ENCODE measurements around the gene PATJ.

Gene PATJ

GRCh38 chr1:62054188-62054587 lies 311.9 kb downstream of the PATJ start:
- Histone ChIP-seq H3K79me2 (no peaks in the 10 kb centered on the region), H3K4me1 (peaks cover 4% of the 10 kb centered on the region), H2AFZ (no peak overlapping the region), H3K9ac (no peak overlapping the region), H3K27ac (no peak overlapping the region), H3K4me3 (ENCODE audit: low read depth, low read length) (no peak overlapping the region), H3K36me3 (ENCODE audit: control insufficient read depth, insufficient read depth, low read length) (no peaks in the 10 kb centered on the region), H3K4me2 (ENCODE audit: low read length) (no peak overlapping the region), H3K27me3 (ENCODE audit: control insufficient read depth, insufficient read depth, low read length) (no peaks in the 10 kb centered on the region), H3K9me3 (ENCODE audit: control insufficient read depth, low read length) (no peaks in the 10 kb centered on the region)
- TF ChIP-seq CTCF (IDR thresholded peaks at IDR 0.05) = no peak

GRCh38 chr1:62057230-62057629 lies 314.9 kb downstream of the PATJ start:
- Histone ChIP-seq H3K4me1 (peaks cover 4% of the 10 kb centered on the region), H3K27me3 (ENCODE audit: control insufficient read depth, insufficient read depth, low read length) (no peaks in the 10 kb centered on the region), H3K79me2 (no peaks in the 10 kb centered on the region), H3K9ac (no peak overlapping the region), H3K4me2 (ENCODE audit: low read length) (peak overlapping the region; percentile 70), H3K27ac (no peak overlapping the region), H2AFZ (no peak overlapping the region), H3K4me3 (ENCODE audit: low read depth, low read length) (no peak overlapping the region), H3K36me3 (ENCODE audit: control insufficient read depth, insufficient read depth, low read length) (no peaks in the 10 kb centered on the region), H3K9me3 (ENCODE audit: control insufficient read depth, low read length) (no peaks in the 10 kb centered on the region)
- TF ChIP-seq CTCF (IDR thresholded peaks at IDR 0.05) = no peak

DNA sequence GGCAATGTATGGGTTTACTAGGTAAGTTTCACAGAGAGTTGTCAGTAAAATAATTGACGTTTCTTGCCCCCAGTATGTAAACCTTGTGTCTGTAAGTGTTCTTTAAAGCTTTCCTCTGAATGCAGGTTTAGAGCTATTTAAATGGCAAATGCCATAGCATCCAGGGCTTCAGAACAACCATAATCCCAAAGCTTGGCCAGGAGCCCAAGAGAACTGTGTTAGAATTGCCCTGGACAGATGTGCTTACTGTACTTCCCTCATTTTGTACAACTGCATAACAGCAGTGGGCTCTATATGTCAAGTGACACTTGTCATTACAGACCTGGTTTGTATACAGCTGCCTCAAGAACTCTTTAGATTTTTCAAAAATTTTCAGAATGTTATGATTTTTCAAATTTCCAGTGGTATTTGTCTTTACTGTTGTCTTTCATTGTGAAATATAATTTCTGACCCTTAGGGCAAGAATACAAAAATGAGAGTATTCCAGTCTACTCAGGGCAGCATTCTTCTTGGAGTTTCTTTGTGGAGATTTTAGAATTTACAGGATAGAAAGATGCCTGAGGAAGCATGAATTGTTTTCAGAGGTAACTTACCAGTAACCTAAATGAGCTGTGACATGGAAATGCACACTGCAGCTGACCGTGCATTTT lies 315.5 kb downstream of the PATJ start:
- Histone ChIP-seq H3K4me2 (ENCODE audit: low read length) (peak overlapping the region; percentile 70), H3K9ac (no peak overlapping the region), H3K79me2 (no peaks in the 10 kb centered on the region), H3K4me1 (peaks cover 4% of the 10 kb centered on the region), H3K9me3 (ENCODE audit: control insufficient read depth, low read length) (no peaks in the 10 kb centered on the region), H3K4me3 (ENCODE audit: low read depth, low read length) (peak overlapping the region; percentile 6), H3K36me3 (ENCODE audit: control insufficient read depth, insufficient read depth, low read length) (no peaks in the 10 kb centered on the region), H3K27ac (no peak overlapping the region), H2AFZ (no peak overlapping the region), H3K27me3 (ENCODE audit: control insufficient read depth, insufficient read depth, low read length) (no peaks in the 10 kb centered on the region)
- TF ChIP-seq CTCF (IDR thresholded peaks at IDR 0.05) = no peak

GRCh38 chr1:62058956-62059355 lies 316.7 kb downstream of the PATJ start:
- no peak for TF ChIP-seq CTCF (IDR thresholded peaks at IDR 0.05)
- Histone ChIP-seq H3K4me1 (peaks cover 4% of the 10 kb centered on the region), H3K9ac (no peak overlapping the region), H3K27ac (no peak overlapping the region), H3K36me3 (ENCODE audit: control insufficient read depth, insufficient read depth, low read length) (no peaks in the 10 kb centered on the region), H3K79me2 (no peaks in the 10 kb centered on the region), H3K4me3 (ENCODE audit: low read depth, low read length) (no peak overlapping the region), H2AFZ (no peak overlapping the region), H3K9me3 (ENCODE audit: control insufficient read depth, low read length) (no peaks in the 10 kb centered on the region), H3K4me2 (ENCODE audit: low read length) (peak overlapping the region; percentile 70), H3K27me3 (ENCODE audit: control insufficient read depth, insufficient read depth, low read length) (no peaks in the 10 kb centered on the region)

DNA sequence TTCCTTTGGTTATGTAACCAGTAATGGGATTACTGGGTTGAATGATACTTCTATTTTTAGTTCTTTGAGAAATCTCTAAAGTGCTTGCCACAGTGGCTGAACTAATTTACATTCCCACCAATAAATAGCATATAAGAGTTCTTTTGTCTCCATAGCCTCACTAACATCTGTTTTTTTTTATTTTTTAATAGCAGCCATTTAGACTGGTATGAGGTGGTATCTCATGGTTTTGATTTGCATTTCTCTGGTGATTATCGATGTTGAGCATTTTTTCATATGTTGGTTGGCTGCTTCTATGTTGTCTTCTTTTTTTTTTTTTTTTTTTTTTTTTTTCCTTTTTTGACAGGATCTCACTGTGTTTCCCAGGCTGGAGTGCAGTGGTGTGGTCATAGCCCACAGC lies 319.8 kb downstream of the PATJ start:
- no peak overlapping the region for H2AFZ ChIP-seq
- TF ChIP-seq CTCF (IDR thresholded peaks at IDR 0.05) = no peak
- H3K36me3 ChIP-seq (ENCODE audit: control insufficient read depth, insufficient read depth, low read length) = no peaks in the 10 kb centered on the region
- H3K9me3 ChIP-seq (ENCODE audit: control insufficient read depth, low read length) = no peaks in the 10 kb centered on the region
- H3K4me1 ChIP-seq = peaks cover 4% of the 10 kb centered on the region
- no peak overlapping the region for H3K4me3 ChIP-seq (ENCODE audit: low read depth, low read length)
- H3K4me2 ChIP-seq (ENCODE audit: low read length) = no peak overlapping the region
- no peaks in the 10 kb centered on the region for H3K27me3 ChIP-seq (ENCODE audit: control insufficient read depth, insufficient read depth, low read length)
- no peaks in the 10 kb centered on the region for H3K79me2 ChIP-seq
- no peak overlapping the region for H3K27ac ChIP-seq
- H3K9ac ChIP-seq = no peak overlapping the region
